GM12878 (cell line): Measurements from ENCODE around the gene OR5AU1. TPM values are rescaled to one million over a fixed set of nuclear protein-coding genes. Genes with fewer than 3 reads are reported as not detected.

Experiments used
- ATAC-seq: fragments of 200-7000 bp; cut with Tn5 transposase; 3 replicates; pipeline ENCODE4 v1.9.1; 2020; ENCODE audit warnings: mild to moderate bottlenecking, moderate library complexity
- BruUV-seq: library from RNA; stranded (reverse); fragments of 400-500 nt; replicated peaks from 2 replicates; lab custom pipeline; 2021; lab: Mats Ljungman, UMichigan
- CTCF ChIA-PET: fragments of 300-600 bp; sonication (Branson Sonifier 250); formaldehyde crosslinking; extraction: SDS; loops from one replicate; lab custom pipeline; 2021; ENCODE audit warnings: inconsistent platforms; lab: Yijun Ruan, JAX
- POLR2A ChIA-PET: fragments of 350-600 bp; formaldehyde crosslinking; extraction: SDS; loops from one replicate; lab custom pipeline; 2021; ENCODE audit warnings: inconsistent platforms; lab: Charles Lee
- RAD21 ChIA-PET: fragments of 300-600 bp; sonication (Branson Sonifier 250); formaldehyde crosslinking; loops from one replicate; lab custom pipeline; 2023; ENCODE audit warnings: antibody characterized with exemption; ENCODE audit not compliant: unreplicated experiment; lab: Charles Lee
- SMC1A ChIA-PET: fragments of 300-600 bp; sonication (Branson Sonifier 250); formaldehyde crosslinking; loops from one replicate; lab custom pipeline; 2023; ENCODE audit not compliant: unreplicated experiment, uncharacterized antibody; lab: Charles Lee
- DNase-seq: peaks from one replicate; pipeline ENCODE4 v3.0.0-alpha.2; 2011; ENCODE audit warnings: low read depth, low spot score
- FAIRE-seq: peaks from 3 replicates; lab custom pipeline; 2011; peaks lifted over from hg19 to GRCh38; lab: Jason Lieb, UNC
- H2AFZ ChIP-seq: 2 replicates; pipeline ENCODE4 v1.6.0; 2011; ENCODE audit warnings: low read depth, low read length, control low read depth; ENCODE audit not compliant: control insufficient read depth
- H3K27ac ChIP-seq: 2 replicates; pipeline ENCODE4 v1.5.1; 2011; ENCODE audit warnings: control low read depth; ENCODE audit not compliant: control insufficient read depth, insufficient read depth
- H3K27me3 ChIP-seq, 2 experiments: replicated peaks in 1 of 2; 2 replicates each; pipeline versions ENCODE4 v1.6.0 to v1.6.1; 2011; ENCODE audit warnings: low read length in 1 of 2; ENCODE audit not compliant: control insufficient read depth in 2 of 2, insufficient read depth in 2 of 2
- H3K36me3 ChIP-seq, 2 experiments: 2 replicates each; pipeline ENCODE4 v1.5.1; 2011; ENCODE audit warnings: low read length in 1 of 2; ENCODE audit not compliant: control insufficient read depth in 2 of 2, insufficient read depth in 2 of 2
- H3K4me1 ChIP-seq: 2 replicates; pipeline ENCODE4 v1.6.1; 2011; ENCODE audit warnings: mild to moderate bottlenecking, low read length, moderate library complexity, mixed read lengths; ENCODE audit not compliant: control insufficient read depth, insufficient read depth
- H3K4me2 ChIP-seq: 2 replicates; pipeline ENCODE4 v1.6.0; 2011; ENCODE audit warnings: control low read depth; ENCODE audit not compliant: control insufficient read depth, insufficient read depth
- H3K4me3 ChIP-seq: fragments of 200-600 bp; sonication (generic); 2 replicates; pipeline ENCODE4 v1.5.1; 2016
- H3K79me2 ChIP-seq: 2 replicates; pipeline ENCODE4 v1.6.0; 2011; ENCODE audit warnings: low read length; ENCODE audit not compliant: control insufficient read depth, insufficient read depth
- H3K9ac ChIP-seq: 2 replicates; pipeline ENCODE4 v1.8.0; 2011; ENCODE audit warnings: low read length, control low read depth, mixed read lengths; ENCODE audit not compliant: control insufficient read depth, insufficient read depth
- H3K9me3 ChIP-seq: replicated peaks from 3 replicates; pipeline ENCODE4 v1.5.1; 2011; ENCODE audit warnings: mild to moderate bottlenecking, low read length; ENCODE audit not compliant: control insufficient read depth, insufficient read depth
- H4K20me1 ChIP-seq: 2 replicates; pipeline ENCODE4 v1.6.0; 2011; ENCODE audit not compliant: control insufficient read depth, insufficient read depth
- ASH2L ChIP-seq: fragments of 300-600, 200-600 bp; sonication (generic); IDR thresholded peaks from 2 replicates; pipeline ENCODE4 v1.6.1; 2017; ENCODE audit warnings: low read depth, mild to moderate bottlenecking, borderline replicate concordance
- ATF7 ChIP-seq: fragments of 450-650 bp; IDR thresholded peaks from 2 replicates; pipeline ENCODE4 v1.6.1; 2016; ENCODE audit warnings: low read depth, mild to moderate bottlenecking
- BHLHE40 ChIP-seq, 2 experiments: fragments of 450-650 bp in 1 of 2; IDR thresholded peaks; 2 replicates each; pipeline ENCODE4 v1.6.1; 2011 to 2017; ENCODE audit warnings: low read depth in 2 of 2, borderline replicate concordance in 1 of 2, improper control_type of control experiment in 1 of 2, low read length in 1 of 2, mild to moderate bottlenecking in 1 of 2
- BMI1 ChIP-seq: fragments of 450-650 bp; IDR thresholded peaks from 2 replicates; pipeline ENCODE4 v1.6.1; 2016; ENCODE audit warnings: mild to moderate bottlenecking, moderate library complexity, borderline replicate concordance
- CEBPB ChIP-seq, 2 experiments: fragments of 150-350 bp in 1 of 2; IDR thresholded peaks; 2 replicates each; pipeline ENCODE4 v1.6.1; 2012 to 2014; ENCODE audit warnings: low read depth in 2 of 2, low read length in 2 of 2, borderline replicate concordance in 1 of 2, inconsistent platforms in 1 of 2
- CREB1 ChIP-seq: IDR thresholded peaks from 2 replicates; pipeline ENCODE4 v1.6.1; 2012; ENCODE audit warnings: low read depth, mild to moderate bottlenecking, inconsistent platforms
- DPF2 ChIP-seq: fragments of 450-650 bp; IDR thresholded peaks from 2 replicates; pipeline ENCODE4 v1.6.1; 2017; ENCODE audit warnings: mild to moderate bottlenecking
- HDGF ChIP-seq: fragments of 450-650 bp; IDR thresholded peaks from 2 replicates; pipeline ENCODE4 v1.6.1; 2016; ENCODE audit warnings: antibody characterized with exemption
- IRF3 ChIP-seq: fragments of 450-650 bp; IDR thresholded peaks from 2 replicates; pipeline ENCODE4 v1.6.1; 2014; ENCODE audit warnings: mild to moderate bottlenecking
- NFIC ChIP-seq: IDR thresholded peaks from 2 replicates; pipeline ENCODE4 v1.6.1; 2012; ENCODE audit warnings: low read depth, mild to moderate bottlenecking, inconsistent platforms, low read length, moderate library complexity
- NRF1 ChIP-seq: conservative IDR thresholded peaks from 2 replicates; pipeline ENCODE4 v1.6.1; 2011; ENCODE audit warnings: mild to moderate bottlenecking, low read depth, low read length, improper control_type of control experiment
- RAD21 ChIP-seq: IDR thresholded peaks from 2 replicates; pipeline ENCODE4 v1.6.1; 2011; ENCODE audit warnings: mild to moderate bottlenecking, low read depth, low read length, moderate library complexity; ENCODE audit not compliant: insufficient read depth
- SPI1 ChIP-seq: IDR thresholded peaks from 2 replicates; pipeline ENCODE4 v1.6.1; 2011; ENCODE audit warnings: low read depth, mild to moderate bottlenecking, low read length, moderate library complexity, borderline replicate concordance; ENCODE audit not compliant: insufficient read depth
- SUZ12 ChIP-seq: fragments of 200-600 bp; sonication (generic); IDR thresholded peaks from one replicate; pipeline ENCODE4 v1.6.1; 2018; ENCODE audit warnings: antibody characterized with exemption, mild to moderate bottlenecking; ENCODE audit not compliant: unreplicated experiment
- YY1 ChIP-seq: IDR thresholded peaks from 2 replicates; pipeline ENCODE4 v1.6.1; 2011; ENCODE audit warnings: low read depth, mild to moderate bottlenecking, low read length
- WGBS: methylation state at CpG from one replicate; pipeline ENCODE4 v1.1.6; 2016; ENCODE audit warnings: low lambda C conversion rate; ENCODE audit not compliant: insufficient replicate concordance, insufficient coverage; ENCODE audit errors: missing lambda C conversion rate; 5-methylcytosine and 5-hydroxymethylcytosine counted together
- in situ Hi-C: fragments of 300-500 bp; cut with MboI; formaldehyde crosslinking; loops from 9 replicates; pipeline ENCODE4 v1.14.3; 2018; ENCODE audit warnings: mixed read lengths
- intact Hi-C: fragments of 100-400 bp; cut with micrococcal nuclease; formaldehyde crosslinking; loops from one replicate; pipeline ENCODE4 v1.14.2; 2022; ENCODE audit not compliant: unreplicated experiment
- polyA plus RNA-seq, 11 experiments: library from polyadenylated mRNA; depleted of rRNA in 4 of 11; unstranded in 6 of 11; stranded (reverse) in 5 of 11; fragments of >200 nt; fragmentation: Nextera tagmentation in 4 of 11; fragmentation: Illumina TruSeq in 1 of 11; extraction: Ambion mirVana in 4 of 11; extraction: Trizol in 1 of 11; gene quantifications; 1 replicate in 1 of 11; 2 replicates in 10 of 11; pipeline versions ENCODE4 v1.2.1 to v1.2.3, GENCODE V29; 2011 to 2016; ENCODE audit warnings: inconsistent platforms in 2 of 11, missing spikeins in 2 of 11, low read depth in 1 of 11
- total RNA-seq, 4 experiments: library from RNA; depleted of rRNA in 3 of 4; stranded (reverse); fragments of >200 nt in 3 of 4; fragmentation: Illumina TruSeq in 1 of 4; extraction: Trizol in 1 of 4; gene quantifications; 2 replicates each; pipeline versions ENCODE4 v1.2.1 to v1.2.3, GENCODE V29; 2013 to 2021

The OR5AU1 gene
- total and polyA plus RNA-seq, 10 of the 15 experiments (the other 5 are each of a cell fraction or from before 2014, with no cell fraction given), result not detected

GRCh38 chr14:21192447-21192822 is 36.6 kb upstream of the OR5AU1 start:
- WGBS, result 0% methylated on average over 1 of the region's 1 CpG
- H4K20me1 ChIP-seq, result no peaks in the 10 kb centered on the region
- H3K9ac ChIP-seq, result no peak overlapping the region
- no peaks in the 10 kb centered on the region for H3K36me3 ChIP-seq
- H3K4me3 ChIP-seq, result 0 out of 2 replicates have a peak overlapping the region, but pooled peaks have one; percentile 62
- CTCF ChIA-PET, result interaction anchor here (1.4 kb wide), 1 partner anchor 178 kb away, joined by 3 read pairs; no protein-coding TSS in a partner anchor
- H3K4me2 ChIP-seq, result peak overlapping the region; percentile 76
- no TSS peak for BruUV-seq
- no peak overlapping the region for H3K27ac ChIP-seq
- FAIRE-seq (no peak), DNase-seq (no peak), ATAC-seq (peak; percentile 16)
- SMC1A ChIA-PET, result interaction anchor here (0.8 to 0.9 kb wide), 2 partner anchors 17 to 116 kb away, joined by 3 to 4 read pairs; no protein-coding TSS in a partner anchor
- H3K4me1 ChIP-seq, result peaks cover 4% of the 10 kb centered on the region; the same call in 1 of the 2 replicates
- H3K79me2 ChIP-seq, result no peaks in the 10 kb centered on the region
- in situ Hi-C loops (no loop called here), intact Hi-C loops (no loop called here)
- POLR2A ChIA-PET, result no interaction called here
- H3K27me3 ChIP-seq, result no peaks in the 10 kb centered on the region
- H3K9me3 ChIP-seq, result no peaks in the 10 kb centered on the region
- RAD21 ChIA-PET, result interaction anchor here (1.4 to 1.5 kb wide), 2 partner anchors 13 to 115 kb away, joined by 3 read pairs; no protein-coding TSS in a partner anchor
- no peak for TF ChIP-seq ASH2L
- TF ChIP-seq SPI1, result 0 out of 2 replicates have a peak, but pooled peaks have one; percentile 31
- H2AFZ ChIP-seq, result no peak overlapping the region

GRCh38 chr14:21191809-21192446 is 36.1 kb upstream of the OR5AU1 start:
- POLR2A ChIA-PET, result no interaction called here
- Histone ChIP-seq H3K4me2 (peak overlapping the region; percentile 76), H3K79me2 (no peaks in the 10 kb centered on the region), H3K9me3 (no peaks in the 10 kb centered on the region), H3K4me3 (peak overlapping the region; percentile 62), H3K27ac (no peak overlapping the region), H2AFZ (peak overlapping the region; percentile 29), H4K20me1 (no peaks in the 10 kb centered on the region), H3K4me1 (peaks cover 4% of the 10 kb centered on the region; the same call in 1 of the 2 replicates), H3K27me3 (no peaks in the 10 kb centered on the region), H3K36me3 (no peaks in the 10 kb centered on the region), H3K9ac (no peak overlapping the region)
- no TSS peak for BruUV-seq
- no peak for DNase-seq
- under 1% methylated on average over 19 of the region's 19 CpGs for WGBS
- in situ Hi-C loops (no loop called here), intact Hi-C loops (no loop called here)
- RAD21 ChIA-PET, result interaction anchor here (1.4 kb wide), 1 partner anchor 12 kb away, joined by 3 read pairs; no protein-coding TSS in a partner anchor
- ATAC-seq, result peak; percentile 99
- TF ChIP-seq IRF3 (no peak), HDGF (no peak), ATF7 (no peak), NRF1 (no peak), BMI1 (no peak), YY1 (peak; percentile 44), RAD21 (no peak), SUZ12 (no peak), DPF2 (0 out of 2 replicates have a peak, but pooled peaks have one; percentile 31), BHLHE40 (IDR thresholded peaks at IDR 0.05; ENCODE audit: borderline replicate concordance in 1 of 2, low read depth in 2 of 2, low read length in 1 of 2) (no peak), CREB1 (no peak), CEBPB (IDR thresholded peaks at IDR 0.05; ENCODE audit: borderline replicate concordance in 1 of 2, low read depth in 2 of 2, low read length in 2 of 2) (no peak), NFIC (no peak)
- no peak for FAIRE-seq
- SMC1A ChIA-PET, result no interaction called here
- CTCF ChIA-PET, result interaction anchor here (0.7 to 1.4 kb wide), 3 partner anchors 51 to 177 kb away, joined by 3 read pairs; no protein-coding TSS in a partner anchor
